ENCODE results near the gene JAK1.

The JAK1 gene

GRCh38 chr1:64823691-64824476 lies 142.5 kb downstream of the JAK1 start (continued):
- TF ChIP-seq, protein P1, sequence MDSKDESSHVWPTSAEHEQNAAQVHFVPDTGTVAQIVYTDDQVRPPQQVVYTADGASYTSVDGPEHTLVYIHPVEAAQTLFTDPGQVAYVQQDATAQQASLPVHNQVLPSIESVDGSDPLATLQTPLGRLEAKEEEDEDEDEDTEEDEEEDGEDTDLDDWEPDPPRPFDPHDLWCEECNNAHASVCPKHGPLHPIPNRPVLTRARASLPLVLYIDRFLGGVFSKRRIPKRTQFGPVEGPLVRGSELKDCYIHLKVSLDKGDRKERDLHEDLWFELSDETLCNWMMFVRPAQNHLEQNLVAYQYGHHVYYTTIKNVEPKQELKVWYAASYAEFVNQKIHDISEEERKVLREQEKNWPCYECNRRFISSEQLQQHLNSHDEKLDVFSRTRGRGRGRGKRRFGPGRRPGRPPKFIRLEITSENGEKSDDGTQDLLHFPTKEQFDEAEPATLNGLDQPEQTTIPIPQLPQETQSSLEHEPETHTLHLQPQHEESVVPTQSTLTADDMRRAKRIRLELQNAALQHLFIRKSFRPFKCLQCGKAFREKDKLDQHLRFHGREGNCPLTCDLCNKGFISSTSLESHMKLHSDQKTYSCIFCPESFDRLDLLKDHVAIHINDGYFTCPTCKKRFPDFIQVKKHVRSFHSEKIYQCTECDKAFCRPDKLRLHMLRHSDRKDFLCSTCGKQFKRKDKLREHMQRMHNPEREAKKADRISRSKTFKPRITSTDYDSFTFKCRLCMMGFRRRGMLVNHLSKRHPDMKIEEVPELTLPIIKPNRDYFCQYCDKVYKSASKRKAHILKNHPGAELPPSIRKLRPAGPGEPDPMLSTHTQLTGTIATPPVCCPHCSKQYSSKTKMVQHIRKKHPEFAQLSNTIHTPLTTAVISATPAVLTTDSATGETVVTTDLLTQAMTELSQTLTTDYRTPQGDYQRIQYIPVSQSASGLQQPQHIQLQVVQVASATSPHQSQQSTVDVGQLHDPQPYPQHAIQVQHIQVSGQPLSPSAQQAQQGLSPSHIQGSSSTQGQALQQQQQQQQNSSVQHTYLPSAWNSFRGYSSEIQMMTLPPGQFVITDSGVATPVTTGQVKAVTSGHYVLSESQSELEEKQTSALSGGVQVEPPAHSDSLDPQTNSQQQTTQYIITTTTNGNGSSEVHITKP (tag by site-specific recombination; IDR thresholded peaks at IDR 0.05), result peak; percentile 61
- no peak for TF ChIP-seq ZNF416 (tag by site-specific recombination; IDR thresholded peaks at IDR 0.05)
- no peak for TF ChIP-seq ZNF404 (tag by site-specific recombination; IDR thresholded peaks at IDR 0.05)
- TF ChIP-seq ZNF2 (tag by site-specific recombination; IDR thresholded peaks at IDR 0.05), result peak; percentile 62
- no peak for TF ChIP-seq FEZF1 (tag by site-specific recombination; IDR thresholded peaks at IDR 0.05)
- peak; percentile 76 for TF ChIP-seq ZIC2 (tag by site-specific recombination; IDR thresholded peaks at IDR 0.05)
- TF ChIP-seq ZNF624 (tag by site-specific recombination; IDR thresholded peaks at IDR 0.05), result no peak
- 0 out of 2 replicates have a peak, but pooled peaks have one; percentile 11 for TF ChIP-seq ZNF610 (tag by site-specific recombination; IDR thresholded peaks at IDR 0.05; ENCODE audit: borderline replicate concordance)
- peak; percentile 70; the same call in 1 of the 2 replicates for TF ChIP-seq ZSCAN30 (tag by site-specific recombination; IDR thresholded peaks at IDR 0.05)
- TF ChIP-seq BCL11B (tag by site-specific recombination; IDR thresholded peaks at IDR 0.05; ENCODE audit: low read depth), result 0 out of 2 replicates have a peak, but pooled peaks have one; percentile 11
- TF ChIP-seq ZNF580 (tag by site-specific recombination; IDR thresholded peaks at IDR 0.05), result 0 out of 2 replicates have a peak, but pooled peaks have one; percentile 39
- TF ChIP-seq, protein P2, sequence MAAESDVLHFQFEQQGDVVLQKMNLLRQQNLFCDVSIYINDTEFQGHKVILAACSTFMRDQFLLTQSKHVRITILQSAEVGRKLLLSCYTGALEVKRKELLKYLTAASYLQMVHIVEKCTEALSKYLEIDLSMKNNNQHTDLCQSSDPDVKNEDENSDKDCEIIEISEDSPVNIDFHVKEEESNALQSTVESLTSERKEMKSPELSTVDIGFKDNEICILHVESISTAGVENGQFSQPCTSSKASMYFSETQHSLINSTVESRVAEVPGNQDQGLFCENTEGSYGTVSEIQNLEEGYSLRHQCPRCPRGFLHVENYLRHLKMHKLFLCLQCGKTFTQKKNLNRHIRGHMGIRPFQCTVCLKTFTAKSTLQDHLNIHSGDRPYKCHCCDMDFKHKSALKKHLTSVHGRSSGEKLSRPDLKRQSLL (tag by site-specific recombination; IDR thresholded peaks at IDR 0.05), result no peak
- TF ChIP-seq, protein P3, sequence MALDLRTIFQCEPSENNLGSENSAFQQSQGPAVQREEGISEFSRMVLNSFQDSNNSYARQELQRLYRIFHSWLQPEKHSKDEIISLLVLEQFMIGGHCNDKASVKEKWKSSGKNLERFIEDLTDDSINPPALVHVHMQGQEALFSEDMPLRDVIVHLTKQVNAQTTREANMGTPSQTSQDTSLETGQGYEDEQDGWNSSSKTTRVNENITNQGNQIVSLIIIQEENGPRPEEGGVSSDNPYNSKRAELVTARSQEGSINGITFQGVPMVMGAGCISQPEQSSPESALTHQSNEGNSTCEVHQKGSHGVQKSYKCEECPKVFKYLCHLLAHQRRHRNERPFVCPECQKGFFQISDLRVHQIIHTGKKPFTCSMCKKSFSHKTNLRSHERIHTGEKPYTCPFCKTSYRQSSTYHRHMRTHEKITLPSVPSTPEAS (tag by site-specific recombination; IDR thresholded peaks at IDR 0.05), result 0 out of 2 replicates have a peak, but pooled peaks have one; percentile 8
- TF ChIP-seq ZNF654 (tag by site-specific recombination; IDR thresholded peaks at IDR 0.05; ENCODE audit: low read depth), result peak; percentile 96
- no peak for TF ChIP-seq RBAK (tag by site-specific recombination; IDR thresholded peaks at IDR 0.05)
- 0 out of 2 replicates have a peak, but pooled peaks have one; percentile 13 for TF ChIP-seq ZNF792 (tag by site-specific recombination; IDR thresholded peaks at IDR 0.05)
- 0 out of 2 replicates have a peak, but pooled peaks have one; percentile 17 for TF ChIP-seq ZNF266 (tag by site-specific recombination; IDR thresholded peaks at IDR 0.05; ENCODE audit: low read depth)
- peak; percentile 98 for TF ChIP-seq ZBTB17 (tag by site-specific recombination; IDR thresholded peaks at IDR 0.05)
- peak; percentile 30; the same call in 1 of the 2 replicates for TF ChIP-seq ZBTB21 (tag by site-specific recombination; IDR thresholded peaks at IDR 0.05)
- TF ChIP-seq, protein P4, sequence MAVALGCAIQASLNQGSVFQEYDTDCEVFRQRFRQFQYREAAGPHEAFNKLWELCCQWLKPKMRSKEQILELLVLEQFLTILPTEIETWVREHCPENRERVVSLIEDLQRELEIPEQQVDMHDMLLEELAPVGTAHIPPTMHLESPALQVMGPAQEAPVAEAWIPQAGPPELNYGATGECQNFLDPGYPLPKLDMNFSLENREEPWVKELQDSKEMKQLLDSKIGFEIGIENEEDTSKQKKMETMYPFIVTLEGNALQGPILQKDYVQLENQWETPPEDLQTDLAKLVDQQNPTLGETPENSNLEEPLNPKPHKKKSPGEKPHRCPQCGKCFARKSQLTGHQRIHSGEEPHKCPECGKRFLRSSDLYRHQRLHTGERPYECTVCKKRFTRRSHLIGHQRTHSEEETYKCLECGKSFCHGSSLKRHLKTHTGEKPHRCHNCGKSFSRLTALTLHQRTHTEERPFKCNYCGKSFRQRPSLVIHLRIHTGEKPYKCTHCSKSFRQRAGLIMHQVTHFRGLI (tag by site-specific recombination; IDR thresholded peaks at IDR 0.05), result no peak; the same call in 1 of the 2 replicates
- TF ChIP-seq ZNF202 (tag by site-specific recombination; IDR thresholded peaks at IDR 0.05; ENCODE audit: borderline replicate concordance), result no peak
- TF ChIP-seq HOXA7 (CRISPR knock-in tag; IDR thresholded peaks at IDR 0.05; ENCODE audit: borderline replicate concordance), result no peak
- no peak for TF ChIP-seq ZNF596 (tag by site-specific recombination; IDR thresholded peaks at IDR 0.05)
- TF ChIP-seq TRIM28 (IDR thresholded peaks at IDR 0.05; ENCODE audit: borderline replicate concordance, low read length), result peak; percentile 80
- peak; percentile 82; the same call in 1 of the 2 replicates for TF ChIP-seq ZNF660 (tag by site-specific recombination; IDR thresholded peaks at IDR 0.05)
- peak; percentile 50; the same call in 1 of the 2 replicates for TF ChIP-seq MZF1 (tag by site-specific recombination; IDR thresholded peaks at IDR 0.05; ENCODE audit: borderline replicate concordance)
- TF ChIP-seq ZNF366 (tag by site-specific recombination; conservative IDR thresholded peaks at IDR 0.05), result peak; percentile 97
- TF ChIP-seq ZNF843 (tag by site-specific recombination; IDR thresholded peaks at IDR 0.05), result peak; percentile 21; the same call in 1 of the 2 replicates
- no peak for TF ChIP-seq ZNF561 (tag by site-specific recombination; IDR thresholded peaks at IDR 0.05; ENCODE audit: borderline replicate concordance)
- no peak for TF ChIP-seq ZNF174 (tag by site-specific recombination; IDR thresholded peaks at IDR 0.05)
- no peak for TF ChIP-seq HOXC10 (CRISPR knock-in tag; IDR thresholded peaks at IDR 0.05)
- peak; percentile 20; the same call in 1 of the 2 replicates for TF ChIP-seq SP7 (tag by site-specific recombination; IDR thresholded peaks at IDR 0.05)
- no peak for TF ChIP-seq ZNF221 (tag by site-specific recombination; IDR thresholded peaks at IDR 0.05; ENCODE audit: borderline replicate concordance)

Measured in HEK293 (cell line).